ENCODE data around the gene SPCS2. TPM values are rescaled to one million over a fixed set of nuclear protein-coding genes. Genes with fewer than 3 reads are reported as not detected.

SPCS2 gene
- 100 to 1,000 TPM in 2 of 6 donors, 10 to 100 TPM in 4; 15.5 to 150 (median 89.0) TPM for total RNA-seq

DNA sequence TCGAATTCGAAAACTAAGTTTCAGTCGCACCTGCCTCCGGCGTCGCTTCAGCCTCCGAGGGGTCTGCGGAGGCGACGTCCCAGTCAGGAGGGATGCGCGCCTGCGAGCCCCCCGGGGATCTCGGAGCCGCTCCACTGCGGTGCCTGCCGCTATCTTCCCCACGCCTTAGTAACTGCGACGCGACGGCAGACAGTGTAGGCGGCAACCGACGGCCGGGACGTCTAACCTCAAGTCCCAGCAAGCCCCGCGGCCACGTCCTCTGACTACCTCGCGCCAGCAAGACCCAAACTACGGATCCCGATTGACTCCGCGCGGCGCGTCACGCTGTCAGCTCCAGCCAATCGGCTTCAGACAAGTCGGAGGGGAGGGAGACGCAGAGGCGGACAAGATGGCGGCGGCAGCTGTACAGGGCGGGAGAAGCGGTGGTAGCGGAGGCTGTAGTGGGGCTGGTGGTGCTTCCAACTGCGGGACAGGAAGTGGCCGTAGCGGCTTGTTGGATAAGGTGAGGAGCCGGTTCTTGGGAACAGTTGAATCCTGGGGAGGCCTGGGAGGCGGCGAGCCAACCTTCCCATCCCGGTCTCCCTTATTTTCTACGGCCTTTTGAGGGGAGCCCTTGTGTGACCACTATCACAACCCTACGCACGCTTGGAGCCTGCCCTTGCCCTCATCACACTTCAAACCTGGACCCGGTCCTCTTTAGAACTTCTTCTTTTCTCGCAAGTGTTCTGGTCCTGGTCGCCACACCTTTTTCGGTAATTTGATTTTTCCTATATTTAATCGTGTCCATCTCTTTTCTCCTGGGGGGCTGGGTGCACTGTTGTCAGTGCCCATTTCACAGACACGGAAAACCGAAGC is at the start of gene SPCS2, which contains the start of gene XRRA1:
Gene SPCS2, plus strand, starts transcription at position 369 of the 855 bp plus-strand sequence. Its CDS starts 20 bp downstream, at position 389.
Gene XRRA1, minus strand, starts transcription at position 194 of the 855 bp plus-strand sequence. CDS start 8,213 bp downstream, outside the sequence.
- H3K36me3 ChIP-seq = peaks cover 0 to 3% (median 0%) of the 10 kb centered on the region in 4 donors
- H3K27me3 ChIP-seq = no peaks in the 10 kb centered on the region
- peaks cover 19 to 50% (median 27%) of the 10 kb centered on the region in 4 donors for H3K4me1 ChIP-seq
- ATAC-seq (ENCODE audit: low FRiP score in 2 of 2) = peak; percentile 100
- peak; percentile 94 to 97 for TF ChIP-seq POLR2AphosphoS5 (IDR thresholded peaks at IDR 0.05)
- peak in 1 of 4 donors; percentile 76 for TF ChIP-seq EP300 (IDR thresholded peaks at IDR 0.05)
- TF ChIP-seq, protein P1, sequence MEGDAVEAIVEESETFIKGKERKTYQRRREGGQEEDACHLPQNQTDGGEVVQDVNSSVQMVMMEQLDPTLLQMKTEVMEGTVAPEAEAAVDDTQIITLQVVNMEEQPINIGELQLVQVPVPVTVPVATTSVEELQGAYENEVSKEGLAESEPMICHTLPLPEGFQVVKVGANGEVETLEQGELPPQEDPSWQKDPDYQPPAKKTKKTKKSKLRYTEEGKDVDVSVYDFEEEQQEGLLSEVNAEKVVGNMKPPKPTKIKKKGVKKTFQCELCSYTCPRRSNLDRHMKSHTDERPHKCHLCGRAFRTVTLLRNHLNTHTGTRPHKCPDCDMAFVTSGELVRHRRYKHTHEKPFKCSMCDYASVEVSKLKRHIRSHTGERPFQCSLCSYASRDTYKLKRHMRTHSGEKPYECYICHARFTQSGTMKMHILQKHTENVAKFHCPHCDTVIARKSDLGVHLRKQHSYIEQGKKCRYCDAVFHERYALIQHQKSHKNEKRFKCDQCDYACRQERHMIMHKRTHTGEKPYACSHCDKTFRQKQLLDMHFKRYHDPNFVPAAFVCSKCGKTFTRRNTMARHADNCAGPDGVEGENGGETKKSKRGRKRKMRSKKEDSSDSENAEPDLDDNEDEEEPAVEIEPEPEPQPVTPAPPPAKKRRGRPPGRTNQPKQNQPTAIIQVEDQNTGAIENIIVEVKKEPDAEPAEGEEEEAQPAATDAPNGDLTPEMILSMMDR (IDR thresholded peaks at IDR 0.05) = peak in 1 of 6 experiments; percentile 29
- peak in 3 of 4 donors; percentile 55 to 90 (median 61) for TF ChIP-seq POLR2A (IDR thresholded peaks at IDR 0.05)
- WGBS, 2 donors = 0 to 1% methylated on average over 20 to 49 of the region's 67 CpGs
- peak within 1 kb of the TSS; percentile 85 to 93 (median 89) for H3K4me3 ChIP-seq
- no peaks in the 10 kb centered on the region for H3K9me3 ChIP-seq
- H3K27ac ChIP-seq = peak within 1 kb of the TSS; percentile 64 to 92 (median 88)
- DNase-seq = peak; percentile 99 to 100

DNA sequence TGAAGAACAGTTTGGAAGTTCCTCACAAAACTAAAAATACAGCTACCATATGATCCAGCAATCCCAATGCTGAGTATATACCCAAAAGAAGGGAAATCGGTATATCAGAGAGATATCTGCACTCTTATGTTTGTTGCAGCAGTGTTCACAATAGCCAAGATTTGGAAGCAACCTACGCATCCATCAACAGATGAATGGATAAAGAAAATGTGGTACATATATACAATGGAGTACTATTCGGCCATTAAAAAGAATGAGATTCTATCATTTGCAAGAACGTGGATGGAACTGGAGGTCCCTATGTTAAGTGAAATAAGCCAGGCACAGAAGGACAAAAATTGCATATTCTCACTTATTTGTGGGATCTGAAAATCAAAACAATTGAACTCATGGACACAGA is 46.7 kb upstream of the SPCS2 start:
- TF ChIP-seq EP300 (IDR thresholded peaks at IDR 0.05) (no peak), POLR2AphosphoS5 (IDR thresholded peaks at IDR 0.05) (no peak), POLR2A (IDR thresholded peaks at IDR 0.05) (no peak)
- TF ChIP-seq, protein P1 (IDR thresholded peaks at IDR 0.05) = no peak
- Histone ChIP-seq H3K27ac (no peak overlapping the region), H3K36me3 (peaks cover 0 to 8% (median under 1%) of the 10 kb centered on the region in 4 donors), H3K4me1 (peaks cover 0 to 7% (median 0%) of the 10 kb centered on the region in 4 donors), H3K27me3 (no peaks in the 10 kb centered on the region), H3K4me3 (no peak overlapping the region), H3K9me3 (peaks cover 7 to 24% (median 12%) of the 10 kb centered on the region in 4 donors)
- ATAC-seq (ENCODE audit: low FRiP score in 2 of 2) (no peak), DNase-seq (no peak)
- WGBS, 2 donors = 95 to 96% methylated on average over 4 of the region's 4 CpGs

DNA sequence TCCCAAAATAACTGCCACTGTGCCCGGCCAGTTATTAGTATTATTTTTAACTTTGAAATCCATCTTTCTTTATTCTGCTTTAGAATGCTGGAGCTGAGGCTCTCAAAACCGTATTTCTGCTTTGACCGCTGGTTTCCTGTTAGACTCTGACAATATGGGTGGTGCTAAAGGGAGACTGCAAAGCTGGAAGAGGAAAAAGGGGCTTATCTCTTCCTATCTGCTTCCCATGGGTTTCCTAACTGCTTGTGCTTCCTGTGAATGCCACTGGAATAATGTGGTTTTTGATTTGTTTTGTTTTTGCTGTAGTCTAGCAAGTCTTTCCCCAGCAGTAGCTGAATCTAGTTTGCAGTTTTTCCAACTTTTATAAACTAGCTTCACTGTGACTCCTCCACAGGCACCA is 43.7 kb upstream of the SPCS2 start:
- Histone ChIP-seq H3K27me3 (no peaks in the 10 kb centered on the region), H3K4me1 (peaks cover 0 to 7% (median 0%) of the 10 kb centered on the region in 4 donors), H3K36me3 (peaks cover 0 to 26% (median 8%) of the 10 kb centered on the region in 4 donors), H3K27ac (no peak overlapping the region), H3K9me3 (peaks cover 7 to 15% (median 10%) of the 10 kb centered on the region in 4 donors), H3K4me3 (no peak overlapping the region)
- TF ChIP-seq, protein P1 (IDR thresholded peaks at IDR 0.05) = no peak
- TF ChIP-seq POLR2AphosphoS5 (IDR thresholded peaks at IDR 0.05) (no peak), EP300 (IDR thresholded peaks at IDR 0.05) (no peak), POLR2A (IDR thresholded peaks at IDR 0.05) (no peak)
- DNase-seq (no peak), ATAC-seq (ENCODE audit: low FRiP score in 2 of 2) (no peak)
- 37 to 38% methylated on average over 3 of the region's 3 CpGs for WGBS, 2 donors

DNA sequence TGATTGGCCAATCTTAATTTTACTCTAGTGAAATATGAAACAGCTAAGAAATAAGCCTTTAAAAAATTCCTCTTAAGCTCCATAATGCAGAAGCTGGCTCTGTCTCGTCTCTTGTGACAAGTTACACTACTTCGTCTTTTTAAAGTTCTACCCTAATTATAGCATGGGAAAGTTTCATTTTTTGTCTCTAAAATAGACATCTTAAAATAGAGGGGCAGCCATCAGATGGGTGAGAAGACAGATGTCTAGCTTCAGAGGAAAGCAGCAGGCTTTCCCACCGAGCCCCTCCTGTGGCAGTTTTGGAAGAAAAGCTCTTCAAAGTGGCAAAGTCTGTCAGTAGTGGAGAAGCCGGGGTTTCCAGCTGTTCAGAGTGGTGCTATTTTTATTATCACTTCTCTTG is 39.7 kb upstream of the SPCS2 start:
- peaks cover 3 to 43% (median 9%) of the 10 kb centered on the region in 4 donors for H3K36me3 ChIP-seq
- no peaks in the 10 kb centered on the region for H3K27me3 ChIP-seq
- no peak overlapping the region for H3K4me3 ChIP-seq
- ATAC-seq (ENCODE audit: low FRiP score in 2 of 2) = no peak
- no peak overlapping the region for H3K27ac ChIP-seq
- WGBS, 2 donors = 81 to 82% methylated on average over 4 of the region's 4 CpGs
- TF ChIP-seq POLR2AphosphoS5 (IDR thresholded peaks at IDR 0.05) = no peak
- no peak for TF ChIP-seq EP300 (IDR thresholded peaks at IDR 0.05)
- TF ChIP-seq POLR2A (IDR thresholded peaks at IDR 0.05) = no peak
- TF ChIP-seq, protein P1 (IDR thresholded peaks at IDR 0.05) = no peak
- no peak for DNase-seq
- H3K9me3 ChIP-seq = no peaks in the 10 kb centered on the region
- H3K4me1 ChIP-seq = peaks cover 0 to 7% (median 0%) of the 10 kb centered on the region in 4 donors

Data from upper lobe of left lung (tissue), 6 donors.